ENCODE data around the gene CIAO3.

The CIAO3 gene

GRCh38 chr16:766820-767640, 26.2 kb upstream of the CIAO3 start:
- no peaks in the 10 kb centered on the region for H3K4me1 Mint-ChIP-seq
- no peak for TF ChIP-seq CTCF (IDR thresholded peaks at IDR 0.05; ENCODE audit: unreplicated experiment in 3 of 3)
- peaks cover 5% of the 10 kb centered on the region for H3K27me3 Mint-ChIP-seq (ENCODE audit: low read depth)
- no peaks in the 10 kb centered on the region for H3K9me3 Mint-ChIP-seq
- no peak overlapping the region for H3K4me3 Mint-ChIP-seq
- no peak overlapping the region for H3K27ac Mint-ChIP-seq
- H3K36me3 Mint-ChIP-seq (ENCODE audit: low read depth): no peaks in the 10 kb centered on the region

GRCh38 chr16:766008-766819, 25.4 kb upstream of the CIAO3 start:
- no peak for TF ChIP-seq CTCF (IDR thresholded peaks at IDR 0.05; ENCODE audit: unreplicated experiment in 3 of 3)
- Mint-ChIP-seq H3K36me3 (ENCODE audit: low read depth) (no peaks in the 10 kb centered on the region), H3K27ac (no peak overlapping the region), H3K9me3 (no peaks in the 10 kb centered on the region), H3K27me3 (ENCODE audit: low read depth) (peaks cover 2% of the 10 kb centered on the region), H3K4me3 (no peak overlapping the region), H3K4me1 (no peaks in the 10 kb centered on the region)

GRCh38 chr16:765488-765865, 24.7 kb upstream of the CIAO3 start:
- no peaks in the 10 kb centered on the region for H3K36me3 Mint-ChIP-seq (ENCODE audit: low read depth)
- no peaks in the 10 kb centered on the region for H3K27me3 Mint-ChIP-seq (ENCODE audit: low read depth)
- TF ChIP-seq CTCF (IDR thresholded peaks at IDR 0.05; ENCODE audit: unreplicated experiment in 3 of 3): no peak
- H3K4me3 Mint-ChIP-seq: no peak overlapping the region
- no peaks in the 10 kb centered on the region for H3K9me3 Mint-ChIP-seq
- no peaks in the 10 kb centered on the region for H3K4me1 Mint-ChIP-seq
- H3K27ac Mint-ChIP-seq: no peak overlapping the region

GRCh38 chr16:764848-765487, 24.2 kb upstream of the CIAO3 start:
- no peaks in the 10 kb centered on the region for H3K9me3 Mint-ChIP-seq
- no peak for TF ChIP-seq CTCF (IDR thresholded peaks at IDR 0.05; ENCODE audit: unreplicated experiment in 3 of 3)
- no peaks in the 10 kb centered on the region for H3K36me3 Mint-ChIP-seq (ENCODE audit: low read depth)
- no peaks in the 10 kb centered on the region for H3K4me1 Mint-ChIP-seq
- no peak overlapping the region for H3K27ac Mint-ChIP-seq
- H3K27me3 Mint-ChIP-seq (ENCODE audit: low read depth): no peaks in the 10 kb centered on the region
- H3K4me3 Mint-ChIP-seq: no peak overlapping the region

- TF ChIP-seq CTCF (IDR thresholded peaks at IDR 0.05; ENCODE audit: unreplicated experiment in 3 of 3): no peak
- no peaks in the 10 kb centered on the region for H3K36me3 Mint-ChIP-seq (ENCODE audit: low read depth)
- H3K4me1 Mint-ChIP-seq: peaks cover 4% of the 10 kb centered on the region
- no peak overlapping the region for H3K4me3 Mint-ChIP-seq
- H3K27ac Mint-ChIP-seq: no peak overlapping the region
- H3K27me3 Mint-ChIP-seq (ENCODE audit: low read depth): no peaks in the 10 kb centered on the region
- no peaks in the 10 kb centered on the region for H3K9me3 Mint-ChIP-seq
These were observed 23.5 kb upstream of the CIAO3 start for GRCh38 chr16:764184-764750.

All from nephron (organoid).